ENCODE measurements around the gene KIRREL1.

Gene KIRREL1

DNA sequence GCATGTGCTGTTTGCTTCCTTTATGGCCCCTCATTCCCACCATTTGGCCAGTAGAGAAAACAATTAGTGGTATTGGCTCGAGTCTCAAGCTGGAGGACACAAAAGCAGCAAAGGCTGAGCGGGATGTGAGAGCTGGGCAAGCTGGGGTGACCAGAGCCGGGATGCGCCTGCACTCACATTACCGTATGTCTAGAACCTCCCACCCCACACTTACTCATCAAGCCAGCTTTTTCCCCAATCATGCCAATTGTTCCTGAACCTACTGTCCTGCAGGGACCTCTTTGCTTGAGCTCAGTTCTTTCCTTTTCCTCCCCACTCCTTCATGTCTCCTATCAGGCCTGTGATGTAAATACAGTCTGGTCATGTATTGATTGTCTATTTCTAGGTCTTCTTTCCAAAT, 45.9 kb downstream of the KIRREL1 start:
- Histone ChIP-seq H3K27ac (ENCODE audit: low read length) (no peak overlapping the region), H3K4me3 (ENCODE audit: low read length) (no peak overlapping the region), H3K4me1 (ENCODE audit: insufficient read depth, low read length) (peaks cover 24% of the 10 kb centered on the region; the same call in 1 of the 2 replicates), H3K9me3 (ENCODE audit: insufficient read depth, low read depth, low read length) (no peaks in the 10 kb centered on the region), H3K9ac (ENCODE audit: low read depth, low read length) (no peak overlapping the region), H3K36me3 (ENCODE audit: insufficient read depth, low read depth, low read length) (no peaks in the 10 kb centered on the region), H3K27me3 (ENCODE audit: insufficient read depth, low read length) (no peaks in the 10 kb centered on the region)

DNA sequence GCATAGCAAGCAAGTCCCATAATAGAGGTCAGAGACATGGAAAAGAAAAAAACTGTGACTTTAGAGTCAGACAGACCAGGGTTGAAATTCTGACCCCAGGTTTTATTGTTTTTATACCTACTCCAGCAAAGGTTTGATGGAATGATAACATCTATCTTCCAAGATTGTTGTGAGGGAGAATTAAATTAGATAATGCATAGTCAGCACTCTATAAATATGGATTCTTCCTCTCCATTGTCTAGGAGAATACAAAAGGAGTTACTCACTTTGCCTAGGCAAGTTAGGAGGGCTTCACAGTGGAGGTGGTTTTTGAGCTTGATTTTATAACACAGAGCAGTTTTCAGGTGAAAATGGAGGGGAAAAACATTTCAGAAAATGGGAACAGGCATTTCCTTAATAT, 46.9 kb downstream of the KIRREL1 start:
- Histone ChIP-seq H3K9me3 (ENCODE audit: insufficient read depth, low read depth, low read length) (no peaks in the 10 kb centered on the region), H3K27me3 (ENCODE audit: insufficient read depth, low read length) (no peaks in the 10 kb centered on the region), H3K36me3 (ENCODE audit: insufficient read depth, low read depth, low read length) (no peaks in the 10 kb centered on the region), H3K9ac (ENCODE audit: low read depth, low read length) (no peak overlapping the region), H3K4me1 (ENCODE audit: insufficient read depth, low read length) (peaks cover 25% of the 10 kb centered on the region; the same call in 1 of the 2 replicates), H3K27ac (ENCODE audit: low read length) (no peak overlapping the region), H3K4me3 (ENCODE audit: low read length) (no peak overlapping the region)

DNA sequence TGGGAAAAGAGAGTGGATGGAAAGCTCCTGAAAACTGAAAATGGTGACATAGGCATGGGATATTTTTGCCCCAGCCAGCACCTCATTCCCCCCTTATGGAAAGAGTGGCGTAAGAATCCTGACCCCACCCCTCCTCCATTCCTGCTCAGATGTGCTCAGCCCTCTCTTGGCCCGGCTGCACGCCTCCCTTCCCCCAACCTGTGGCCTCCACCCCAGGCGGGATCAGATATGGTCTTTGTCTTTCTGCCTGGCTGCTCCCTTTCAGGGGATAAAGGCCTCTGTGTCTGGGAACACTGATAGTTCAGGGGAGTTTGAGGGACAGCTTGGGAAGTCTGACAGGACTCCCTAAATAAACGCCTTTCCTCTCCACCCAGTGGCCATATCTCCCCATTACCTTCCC, 49.8 kb downstream of the KIRREL1 start:
- Histone ChIP-seq H3K4me1 (ENCODE audit: insufficient read depth, low read length) (peaks cover 31% of the 10 kb centered on the region; the same call in 1 of the 2 replicates), H3K27ac (ENCODE audit: low read length) (peak overlapping the region; percentile 48)

DNA sequence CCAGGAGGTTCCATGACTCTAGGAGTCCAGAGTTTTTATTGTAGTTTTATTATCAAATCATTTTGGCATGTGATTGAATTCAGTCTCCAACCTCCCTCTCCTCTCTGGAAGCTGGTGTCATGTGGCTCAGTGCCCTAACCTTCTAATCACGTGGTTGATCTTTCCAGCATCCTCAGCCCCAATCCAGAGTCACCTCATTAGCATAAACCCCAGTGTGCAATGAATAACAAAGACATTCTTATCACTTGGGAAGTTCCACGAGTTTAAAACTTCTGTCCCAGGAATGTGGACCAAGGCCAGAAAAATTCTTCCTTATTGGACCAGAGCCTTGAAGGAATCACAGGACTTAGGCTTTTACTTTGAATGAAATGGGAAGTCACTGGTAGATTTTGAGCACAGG, 52.2 kb downstream of the KIRREL1 start:
- peaks cover 26% of the 10 kb centered on the region; the same call in 1 of the 2 replicates for H3K4me1 ChIP-seq (ENCODE audit: insufficient read depth, low read length)
- H3K36me3 ChIP-seq (ENCODE audit: insufficient read depth, low read depth, low read length) = no peaks in the 10 kb centered on the region
- H3K27me3 ChIP-seq (ENCODE audit: insufficient read depth, low read length) = no peaks in the 10 kb centered on the region
- H3K4me3 ChIP-seq (ENCODE audit: low read length) = no peak overlapping the region
- no peaks in the 10 kb centered on the region for H3K9me3 ChIP-seq (ENCODE audit: insufficient read depth, low read depth, low read length)
- H3K27ac ChIP-seq (ENCODE audit: low read length) = no peak overlapping the region
- H3K9ac ChIP-seq (ENCODE audit: low read depth, low read length) = no peak overlapping the region; the same call in 1 of the 2 replicates

More for the DNA sequence above, 49.8 kb downstream of the KIRREL1 start:
- Histone ChIP-seq H3K9ac (ENCODE audit: low read depth, low read length) (peak overlapping the region; percentile 62), H3K9me3 (ENCODE audit: insufficient read depth, low read depth, low read length) (no peaks in the 10 kb centered on the region), H3K4me3 (ENCODE audit: low read length) (no peak overlapping the region), H3K27me3 (ENCODE audit: insufficient read depth, low read length) (no peaks in the 10 kb centered on the region), H3K36me3 (ENCODE audit: insufficient read depth, low read depth, low read length) (no peaks in the 10 kb centered on the region)

DNA sequence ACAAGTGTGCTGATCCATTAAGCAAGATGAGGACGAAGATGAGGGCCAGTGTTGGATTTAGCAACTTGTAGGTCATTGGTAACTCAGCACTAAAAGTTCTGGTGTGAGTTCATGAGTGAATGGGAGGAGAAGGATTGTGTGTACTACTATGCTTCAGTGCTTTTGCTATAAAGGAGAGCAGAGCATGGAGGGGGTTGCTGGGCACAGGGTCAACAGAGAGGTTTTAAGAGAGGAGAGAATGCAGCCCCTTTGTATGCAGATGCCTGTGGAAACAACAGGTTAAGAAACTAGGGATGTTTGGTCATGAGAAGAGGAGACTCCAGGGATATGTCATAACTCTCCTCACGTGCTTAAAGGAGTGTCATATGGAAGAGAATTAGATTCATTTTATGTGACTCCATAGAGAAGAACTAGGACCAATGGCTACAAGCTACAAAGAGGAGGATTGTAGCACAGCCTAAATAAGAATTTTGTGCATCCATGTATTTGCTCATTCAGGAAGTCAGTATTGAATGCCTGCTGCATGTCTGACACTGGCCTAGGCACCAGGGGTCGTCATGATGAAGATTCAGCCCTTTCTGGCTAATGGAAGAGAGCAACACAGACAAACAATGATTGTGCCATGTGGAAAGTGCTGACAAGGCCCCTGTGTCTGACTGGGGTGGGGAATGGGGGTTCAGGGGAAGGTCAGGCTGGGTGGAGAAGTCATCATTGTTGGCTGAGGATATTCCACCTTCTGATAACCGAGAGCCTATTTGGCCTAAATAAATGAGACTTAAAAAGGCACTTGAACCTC, 53.5 kb downstream of the KIRREL1 start:
- H3K4me1 ChIP-seq (ENCODE audit: insufficient read depth, low read length) = peaks cover 26% of the 10 kb centered on the region; the same call in 1 of the 2 replicates
- H3K27ac ChIP-seq (ENCODE audit: low read length) = no peak overlapping the region
- H3K9me3 ChIP-seq (ENCODE audit: insufficient read depth, low read depth, low read length) = no peaks in the 10 kb centered on the region
- no peaks in the 10 kb centered on the region for H3K27me3 ChIP-seq (ENCODE audit: insufficient read depth, low read length)
- H3K4me3 ChIP-seq (ENCODE audit: low read length) = no peak overlapping the region
- H3K36me3 ChIP-seq (ENCODE audit: insufficient read depth, low read depth, low read length) = no peaks in the 10 kb centered on the region
- H3K9ac ChIP-seq (ENCODE audit: low read depth, low read length) = no peak overlapping the region

DNA sequence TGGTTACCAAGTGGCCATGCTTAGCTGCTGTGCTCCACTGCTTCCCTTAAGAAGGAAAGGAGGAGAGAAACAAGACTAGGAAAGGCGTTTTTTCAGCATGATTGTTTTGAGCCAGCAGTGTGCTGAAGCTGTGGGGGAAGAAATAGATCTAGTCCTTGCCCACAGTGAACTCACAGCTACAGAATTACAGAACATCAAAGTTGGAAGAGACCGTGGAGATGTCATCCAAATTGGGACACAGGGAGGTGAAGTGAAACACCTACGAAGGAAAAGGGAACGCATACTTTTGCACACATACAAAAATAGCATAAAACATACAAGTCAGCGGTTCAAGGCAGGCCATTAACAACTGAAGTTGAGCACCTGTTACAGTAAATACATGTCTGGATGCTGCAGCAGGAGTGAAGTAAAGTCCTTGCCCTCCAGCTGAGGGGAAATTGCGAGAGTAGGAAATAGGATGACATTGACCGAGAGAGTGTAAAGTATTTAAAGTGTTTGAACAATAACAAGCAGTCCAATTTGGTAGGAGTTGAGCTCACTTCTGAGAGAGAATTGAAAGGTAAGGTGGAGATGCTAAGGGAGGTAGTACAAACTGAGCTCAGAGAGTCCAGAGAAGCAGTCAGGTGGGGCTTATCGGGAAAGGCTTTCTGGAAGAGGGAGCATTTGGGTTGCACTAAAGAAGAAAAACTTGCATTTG, 55.1 kb downstream of the KIRREL1 start:
- no peaks in the 10 kb centered on the region for H3K27me3 ChIP-seq (ENCODE audit: insufficient read depth, low read length)
- no peak overlapping the region for H3K27ac ChIP-seq (ENCODE audit: low read length)
- H3K36me3 ChIP-seq (ENCODE audit: insufficient read depth, low read depth, low read length) = no peaks in the 10 kb centered on the region
- H3K4me3 ChIP-seq (ENCODE audit: low read length) = no peak overlapping the region
- H3K9me3 ChIP-seq (ENCODE audit: insufficient read depth, low read depth, low read length) = no peaks in the 10 kb centered on the region
- no peak overlapping the region for H3K9ac ChIP-seq (ENCODE audit: low read depth, low read length)
- peaks cover 24% of the 10 kb centered on the region; the same call in 1 of the 2 replicates for H3K4me1 ChIP-seq (ENCODE audit: insufficient read depth, low read length)

DNA sequence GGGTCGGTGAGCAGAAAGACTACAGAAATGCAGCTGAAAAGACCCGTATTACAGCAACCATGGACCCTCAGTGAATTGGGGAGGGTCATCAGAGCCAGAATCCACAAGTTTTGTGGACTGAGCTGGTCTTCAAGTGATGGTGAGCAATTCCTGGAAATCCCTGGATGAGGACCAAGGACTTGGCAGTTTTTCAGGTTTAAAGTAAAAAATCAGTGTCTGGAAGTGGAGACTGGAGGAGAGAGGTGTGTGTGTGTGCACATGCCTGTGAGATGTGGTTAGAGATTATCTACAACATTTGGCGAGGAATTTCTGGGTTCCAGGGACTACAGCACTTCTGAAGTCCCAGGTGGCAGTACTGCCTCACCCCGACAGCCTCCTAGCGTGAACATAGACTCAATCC, 56.4 kb downstream of the KIRREL1 start:
- Histone ChIP-seq H3K9ac (ENCODE audit: low read depth, low read length) (no peak overlapping the region), H3K27ac (ENCODE audit: low read length) (no peak overlapping the region), H3K27me3 (ENCODE audit: insufficient read depth, low read length) (no peaks in the 10 kb centered on the region), H3K9me3 (ENCODE audit: insufficient read depth, low read depth, low read length) (no peaks in the 10 kb centered on the region), H3K36me3 (ENCODE audit: insufficient read depth, low read depth, low read length) (no peaks in the 10 kb centered on the region; the same call in 1 of the 2 replicates), H3K4me3 (ENCODE audit: low read length) (no peak overlapping the region), H3K4me1 (ENCODE audit: insufficient read depth, low read length) (peaks cover 22% of the 10 kb centered on the region; the same call in 1 of the 2 replicates)

DNA sequence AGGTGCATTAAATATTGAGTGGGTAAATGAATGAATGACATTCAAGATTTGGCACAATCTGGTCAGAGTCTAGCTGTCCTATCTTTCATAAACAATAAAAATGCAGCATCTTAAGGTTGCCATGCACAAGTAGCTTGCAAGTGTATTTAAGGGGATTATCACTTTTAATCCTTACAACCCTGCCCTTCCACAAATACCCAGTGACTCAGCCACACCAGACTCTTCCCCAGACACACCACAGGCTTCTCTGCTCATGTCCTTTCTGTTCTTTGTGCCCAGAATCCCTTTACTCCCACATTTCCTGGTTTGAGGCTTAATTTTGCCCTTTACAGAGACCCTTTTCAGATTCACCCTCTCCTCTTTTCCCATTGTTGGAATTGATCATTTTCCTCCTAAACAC, 59.8 kb downstream of the KIRREL1 start:
- no peaks in the 10 kb centered on the region; the same call in 1 of the 2 replicates for H3K36me3 ChIP-seq (ENCODE audit: insufficient read depth, low read depth, low read length)
- no peak overlapping the region for H3K4me3 ChIP-seq (ENCODE audit: low read length)
- H3K4me1 ChIP-seq (ENCODE audit: insufficient read depth, low read length) = peaks cover 8% of the 10 kb centered on the region; the same call in 1 of the 2 replicates
- no peak overlapping the region for H3K9ac ChIP-seq (ENCODE audit: low read depth, low read length)
- no peaks in the 10 kb centered on the region for H3K27me3 ChIP-seq (ENCODE audit: insufficient read depth, low read length)
- no peak overlapping the region for H3K27ac ChIP-seq (ENCODE audit: low read length)
- H3K9me3 ChIP-seq (ENCODE audit: insufficient read depth, low read depth, low read length) = no peaks in the 10 kb centered on the region

DNA sequence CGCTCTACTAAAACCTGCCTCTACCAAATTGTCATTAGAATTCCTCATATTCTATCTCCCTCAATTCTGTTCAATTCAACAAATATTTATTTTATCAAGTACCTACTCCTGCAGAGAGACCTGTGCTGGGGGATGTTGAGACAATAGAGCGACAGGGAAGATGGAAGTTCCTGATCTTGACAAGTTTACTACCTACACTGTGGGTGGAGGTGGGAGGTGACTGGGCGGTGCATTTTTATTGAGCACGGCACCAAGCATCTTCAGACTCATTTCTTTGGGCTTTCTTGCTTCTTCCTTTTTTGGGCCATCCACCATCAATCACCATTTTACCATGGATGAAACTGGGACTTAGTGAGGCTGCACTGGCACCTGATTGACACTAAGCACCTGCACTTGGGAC, 61.3 kb downstream of the KIRREL1 start:
- no peak overlapping the region for H3K9ac ChIP-seq (ENCODE audit: low read depth, low read length)
- H3K9me3 ChIP-seq (ENCODE audit: insufficient read depth, low read depth, low read length) = no peaks in the 10 kb centered on the region
- peaks cover 13% of the 10 kb centered on the region for H3K4me1 ChIP-seq (ENCODE audit: insufficient read depth, low read length)
- no peaks in the 10 kb centered on the region; the same call in 1 of the 2 replicates for H3K36me3 ChIP-seq (ENCODE audit: insufficient read depth, low read depth, low read length)
- H3K27ac ChIP-seq (ENCODE audit: low read length) = no peak overlapping the region
- H3K4me3 ChIP-seq (ENCODE audit: low read length) = no peak overlapping the region
- H3K27me3 ChIP-seq (ENCODE audit: insufficient read depth, low read length) = no peaks in the 10 kb centered on the region

DNA sequence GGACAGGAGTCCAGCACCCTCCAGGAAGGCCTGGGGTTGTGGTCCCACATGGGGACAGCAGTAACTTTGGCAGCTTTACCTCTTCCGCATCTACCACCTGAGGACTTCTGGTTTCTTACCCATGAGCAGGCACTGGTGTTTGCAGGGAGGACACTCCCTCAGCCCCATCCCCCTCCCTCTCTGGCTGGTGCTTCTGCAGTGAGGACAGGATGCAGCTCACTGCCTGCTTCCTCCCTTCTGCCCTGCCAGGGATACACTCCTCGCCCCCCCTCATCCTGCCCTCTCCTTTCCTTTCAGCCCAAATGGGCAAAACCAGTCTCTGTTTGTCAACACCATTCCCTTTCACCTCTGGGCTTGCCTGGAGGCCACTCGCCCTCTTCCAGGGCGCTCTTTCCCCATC, 62.4 kb downstream of the KIRREL1 start:
- Histone ChIP-seq H3K9me3 (ENCODE audit: insufficient read depth, low read depth, low read length) (no peaks in the 10 kb centered on the region), H3K4me1 (ENCODE audit: insufficient read depth, low read length) (peaks cover 21% of the 10 kb centered on the region), H3K4me3 (ENCODE audit: low read length) (no peak overlapping the region), H3K36me3 (ENCODE audit: insufficient read depth, low read depth, low read length) (no peaks in the 10 kb centered on the region; the same call in 1 of the 2 replicates), H3K9ac (ENCODE audit: low read depth, low read length) (no peak overlapping the region), H3K27ac (ENCODE audit: low read length) (no peak overlapping the region), H3K27me3 (ENCODE audit: insufficient read depth, low read length) (no peaks in the 10 kb centered on the region)

DNA sequence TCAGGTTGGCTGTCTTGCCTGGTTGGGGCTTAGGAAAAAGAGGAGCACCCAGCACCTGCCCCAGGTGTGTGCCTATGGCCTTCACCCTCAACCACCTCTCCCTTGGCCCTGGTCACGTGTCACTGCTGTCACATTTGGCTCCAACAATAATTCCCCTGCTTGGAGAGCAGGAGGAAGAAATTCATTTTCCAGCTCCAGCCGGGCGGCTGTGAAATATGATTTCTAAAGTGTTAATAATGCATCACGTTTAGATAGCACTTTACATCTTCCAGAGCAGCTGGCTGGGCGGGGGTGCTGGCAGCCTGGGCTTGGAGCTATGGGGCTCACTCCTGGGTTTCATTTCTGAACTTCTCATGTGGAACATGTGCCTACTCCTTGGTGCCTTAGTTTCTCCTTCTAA, 63.1 kb downstream of the KIRREL1 start:
- H3K27me3 ChIP-seq (ENCODE audit: insufficient read depth, low read length) = no peaks in the 10 kb centered on the region

More for the DNA sequence above, 63.1 kb downstream of the KIRREL1 start:
- no peak overlapping the region for H3K4me3 ChIP-seq (ENCODE audit: low read length)
- no peaks in the 10 kb centered on the region; the same call in 1 of the 2 replicates for H3K36me3 ChIP-seq (ENCODE audit: insufficient read depth, low read depth, low read length)
- H3K27ac ChIP-seq (ENCODE audit: low read length) = no peak overlapping the region
- peaks cover 21% of the 10 kb centered on the region for H3K4me1 ChIP-seq (ENCODE audit: insufficient read depth, low read length)
- H3K9ac ChIP-seq (ENCODE audit: low read depth, low read length) = no peak overlapping the region
- H3K9me3 ChIP-seq (ENCODE audit: insufficient read depth, low read depth, low read length) = no peaks in the 10 kb centered on the region

Measured in iPS-20b (cell line).